ENCODE measurements around the gene CRACDL.

DNA sequence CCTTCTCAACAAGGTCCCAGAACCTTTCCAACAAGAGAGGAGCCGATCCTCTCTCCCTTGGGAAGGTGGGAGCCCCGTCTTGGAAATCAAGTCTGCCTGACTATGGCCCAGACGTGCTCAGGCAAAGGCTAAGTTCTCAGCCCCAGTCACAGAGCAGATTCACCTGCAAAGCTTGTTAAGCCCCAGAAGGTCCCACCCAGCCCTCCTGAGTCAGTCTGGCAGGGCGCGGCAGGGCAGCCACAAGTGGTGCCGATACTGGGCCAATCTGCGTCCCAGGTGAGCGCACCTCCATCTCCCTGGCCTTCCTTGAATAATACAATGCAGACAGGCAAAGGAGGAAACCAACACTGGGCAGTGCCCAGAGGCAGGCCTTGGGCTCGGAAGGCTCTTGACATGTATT is 15.0 kb downstream of the CRACDL start:
- TF ChIP-seq, protein P1, sequence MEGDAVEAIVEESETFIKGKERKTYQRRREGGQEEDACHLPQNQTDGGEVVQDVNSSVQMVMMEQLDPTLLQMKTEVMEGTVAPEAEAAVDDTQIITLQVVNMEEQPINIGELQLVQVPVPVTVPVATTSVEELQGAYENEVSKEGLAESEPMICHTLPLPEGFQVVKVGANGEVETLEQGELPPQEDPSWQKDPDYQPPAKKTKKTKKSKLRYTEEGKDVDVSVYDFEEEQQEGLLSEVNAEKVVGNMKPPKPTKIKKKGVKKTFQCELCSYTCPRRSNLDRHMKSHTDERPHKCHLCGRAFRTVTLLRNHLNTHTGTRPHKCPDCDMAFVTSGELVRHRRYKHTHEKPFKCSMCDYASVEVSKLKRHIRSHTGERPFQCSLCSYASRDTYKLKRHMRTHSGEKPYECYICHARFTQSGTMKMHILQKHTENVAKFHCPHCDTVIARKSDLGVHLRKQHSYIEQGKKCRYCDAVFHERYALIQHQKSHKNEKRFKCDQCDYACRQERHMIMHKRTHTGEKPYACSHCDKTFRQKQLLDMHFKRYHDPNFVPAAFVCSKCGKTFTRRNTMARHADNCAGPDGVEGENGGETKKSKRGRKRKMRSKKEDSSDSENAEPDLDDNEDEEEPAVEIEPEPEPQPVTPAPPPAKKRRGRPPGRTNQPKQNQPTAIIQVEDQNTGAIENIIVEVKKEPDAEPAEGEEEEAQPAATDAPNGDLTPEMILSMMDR (conservative IDR thresholded peaks at IDR 0.05; ENCODE audit: low read depth, low read length) = no peak
- TF ChIP-seq EZH2phosphoT487 (IDR thresholded peaks at IDR 0.05; ENCODE audit: borderline replicate concordance, low read length) = no peak

Measured in PC-3 (cell line).